Measurements from ENCODE around the gene SEMA6B.

GRCh38 chr19:4493929-4494690 lies 65.4 kb downstream of the SEMA6B start:
- TF ChIP-seq CTCF (IDR thresholded peaks at IDR 0.05), result no peak
- TF ChIP-seq POLR2A (IDR thresholded peaks at IDR 0.05; ENCODE audit: low read depth), result no peak
- TF ChIP-seq POLR2AphosphoS5 (IDR thresholded peaks at IDR 0.05), result no peak
- TF ChIP-seq EP300 (IDR thresholded peaks at IDR 0.05), result no peak

Data from esophagus muscularis mucosa (tissue), 4 donors.